Measurements from ENCODE around the gene RPL28. TPM values are rescaled to one million over a fixed set of nuclear protein-coding genes. Genes with fewer than 3 reads are reported as not detected.

The RPL28 gene
- 1,450 and 1,547 TPM in 2 replicates for total RNA-seq
- long read RNA-seq, full-length matches to known transcripts = 409 of 426 reads
- long read RNA-seq, partial matches to known transcripts = 0 of 426 reads
- long read RNA-seq, other reads (novel, unspliced or antisense) = 17 of 426 reads

DNA sequence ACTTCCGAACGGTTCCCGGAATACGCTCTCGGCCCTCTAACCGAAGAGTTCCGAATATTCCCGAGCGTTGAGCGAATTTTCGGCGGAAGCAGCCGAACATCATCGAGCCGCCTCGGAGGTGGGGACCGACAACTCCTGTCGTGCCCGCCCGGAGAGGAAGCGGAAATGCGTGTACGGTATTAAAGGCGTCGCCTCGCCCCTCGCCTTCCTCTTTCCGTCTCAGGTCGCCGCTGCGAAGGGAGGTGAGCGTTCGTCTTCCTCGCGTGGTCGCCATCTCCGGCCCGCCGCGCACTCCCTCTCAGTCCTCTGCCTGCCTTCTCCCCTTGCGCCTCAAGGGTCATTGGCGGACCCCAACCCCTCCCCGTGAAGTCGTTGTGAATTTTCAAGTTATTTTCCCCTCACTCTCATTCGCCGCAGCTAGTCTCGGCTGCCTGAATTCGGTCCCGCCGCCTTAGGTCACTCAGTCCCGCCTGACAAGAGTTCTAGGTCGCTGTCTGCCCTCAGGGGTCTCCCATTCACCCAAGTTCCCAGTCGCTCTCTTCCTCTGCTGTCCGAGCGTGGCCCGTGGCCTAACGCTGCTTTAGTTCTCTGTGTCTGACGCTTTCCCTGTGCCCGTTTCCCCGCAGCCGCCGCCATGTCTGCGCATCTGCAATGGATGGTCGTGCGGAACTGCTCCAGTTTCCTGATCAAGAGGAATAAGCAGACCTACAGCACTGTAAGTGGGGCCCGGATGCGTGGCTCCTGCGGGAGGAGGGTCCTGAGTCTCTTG, at the start of gene RPL28:
Gene RPL28, plus strand, starts transcription at position 209 of the 769 bp plus-strand sequence. Its CDS starts 426 bp downstream, at position 635.
- peak within 1 kb of the TSS; percentile 99 for H3K4me3 Mint-ChIP-seq (ENCODE audit: low read depth)
- H3K4me1 Mint-ChIP-seq (ENCODE audit: low read depth) = peaks cover 26% of the 10 kb centered on the region
- peaks cover 8% of the 10 kb centered on the region for H3K27me3 Mint-ChIP-seq
- TF ChIP-seq, protein P1, sequence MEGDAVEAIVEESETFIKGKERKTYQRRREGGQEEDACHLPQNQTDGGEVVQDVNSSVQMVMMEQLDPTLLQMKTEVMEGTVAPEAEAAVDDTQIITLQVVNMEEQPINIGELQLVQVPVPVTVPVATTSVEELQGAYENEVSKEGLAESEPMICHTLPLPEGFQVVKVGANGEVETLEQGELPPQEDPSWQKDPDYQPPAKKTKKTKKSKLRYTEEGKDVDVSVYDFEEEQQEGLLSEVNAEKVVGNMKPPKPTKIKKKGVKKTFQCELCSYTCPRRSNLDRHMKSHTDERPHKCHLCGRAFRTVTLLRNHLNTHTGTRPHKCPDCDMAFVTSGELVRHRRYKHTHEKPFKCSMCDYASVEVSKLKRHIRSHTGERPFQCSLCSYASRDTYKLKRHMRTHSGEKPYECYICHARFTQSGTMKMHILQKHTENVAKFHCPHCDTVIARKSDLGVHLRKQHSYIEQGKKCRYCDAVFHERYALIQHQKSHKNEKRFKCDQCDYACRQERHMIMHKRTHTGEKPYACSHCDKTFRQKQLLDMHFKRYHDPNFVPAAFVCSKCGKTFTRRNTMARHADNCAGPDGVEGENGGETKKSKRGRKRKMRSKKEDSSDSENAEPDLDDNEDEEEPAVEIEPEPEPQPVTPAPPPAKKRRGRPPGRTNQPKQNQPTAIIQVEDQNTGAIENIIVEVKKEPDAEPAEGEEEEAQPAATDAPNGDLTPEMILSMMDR (IDR thresholded peaks at IDR 0.05; ENCODE audit: unreplicated experiment) = no peak
- peaks cover 8% of the 10 kb centered on the region for H3K36me3 Mint-ChIP-seq (ENCODE audit: insufficient read depth)
- H3K9me3 Mint-ChIP-seq (ENCODE audit: low read depth) = no peaks in the 10 kb centered on the region
- DNase-seq (ENCODE audit: low spot score, unreplicated experiment) = peak; percentile 98
- peak within 1 kb of the TSS; percentile 97 for H3K27ac Mint-ChIP-seq

DNA sequence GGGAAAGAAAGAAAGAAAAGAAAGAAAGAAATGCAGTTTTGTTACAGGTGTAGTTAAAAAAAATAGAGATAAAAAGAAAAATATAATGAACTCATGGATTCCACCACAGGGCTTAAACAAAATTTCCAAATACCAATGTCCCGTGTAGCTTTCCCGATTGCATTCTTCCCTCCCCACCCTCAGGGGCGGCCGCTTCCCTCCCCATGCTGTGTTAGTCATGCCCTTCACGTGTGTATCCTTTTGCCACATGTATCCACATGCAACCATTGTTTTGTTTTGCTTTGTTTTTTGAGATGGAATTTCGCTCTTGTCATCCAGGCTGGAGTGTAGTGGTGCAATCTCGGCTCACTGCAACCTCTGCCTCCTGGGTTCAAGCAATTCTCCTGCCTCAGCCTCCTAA, 49.6 kb upstream of the RPL28 start:
- Mint-ChIP-seq H3K4me3 (ENCODE audit: low read depth) (no peak overlapping the region), H3K36me3 (ENCODE audit: insufficient read depth) (no peaks in the 10 kb centered on the region), H3K27ac (no peak overlapping the region), H3K27me3 (peaks cover 7% of the 10 kb centered on the region), H3K9me3 (ENCODE audit: low read depth) (no peaks in the 10 kb centered on the region), H3K4me1 (ENCODE audit: low read depth) (peaks cover 6% of the 10 kb centered on the region)
- TF ChIP-seq, protein P1 (IDR thresholded peaks at IDR 0.05; ENCODE audit: unreplicated experiment) = no peak
- DNase-seq (ENCODE audit: low spot score, unreplicated experiment) = no peak

DNA sequence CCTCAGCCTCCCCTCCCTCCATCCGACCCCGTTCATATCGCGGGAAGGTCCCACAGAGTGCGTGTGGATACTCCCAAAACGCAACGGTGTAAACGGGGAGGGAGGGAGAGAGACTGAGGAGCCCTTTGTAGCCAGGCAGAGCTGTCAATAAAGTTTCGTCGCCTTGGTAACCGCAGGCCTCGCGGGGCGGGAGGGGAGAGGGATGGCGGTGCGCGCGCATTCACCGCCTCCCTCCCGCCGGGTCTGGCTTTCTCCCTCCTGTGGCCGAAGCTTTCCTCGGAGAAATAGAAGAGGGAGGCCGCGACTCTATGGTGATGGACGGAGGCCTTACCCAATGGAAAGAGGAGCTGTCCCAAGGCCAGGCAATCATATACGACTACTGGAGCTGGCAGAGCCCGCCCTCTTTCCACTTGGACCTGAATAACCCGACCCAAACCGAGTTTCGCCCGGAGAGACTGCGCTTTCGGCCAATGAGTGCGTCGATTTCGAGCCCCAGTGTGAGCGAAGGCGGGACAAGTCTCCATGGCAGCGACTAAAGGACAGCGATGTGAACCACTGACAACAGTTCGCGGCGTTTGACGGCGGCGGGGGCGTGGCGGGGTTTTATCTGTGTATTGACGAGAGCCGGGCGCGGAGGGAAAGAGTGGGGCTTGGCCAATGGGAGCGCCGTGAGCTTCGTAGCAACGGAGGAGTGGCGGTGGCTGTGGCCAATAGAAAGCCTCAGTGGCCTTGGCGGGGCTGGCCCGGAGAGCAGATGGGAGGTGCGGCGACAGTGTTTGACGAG, 46.4 kb upstream of the RPL28 start, which contains the start of gene KMT5C:
Gene KMT5C, plus strand, starts transcription at position 772 of the 784 bp plus-strand sequence. CDS start 2,061 bp downstream, outside the sequence.
- TF ChIP-seq, protein P1 (IDR thresholded peaks at IDR 0.05; ENCODE audit: unreplicated experiment) = no peak
- Mint-ChIP-seq H3K27me3 (peaks cover 3% of the 10 kb centered on the region), H3K36me3 (ENCODE audit: insufficient read depth) (peaks cover 2% of the 10 kb centered on the region), H3K27ac (peak within 1 kb of the TSS; percentile 100), H3K4me1 (ENCODE audit: low read depth) (peaks cover 12% of the 10 kb centered on the region), H3K4me3 (ENCODE audit: low read depth) (peak within 1 kb of the TSS; percentile 96), H3K9me3 (ENCODE audit: low read depth) (no peaks in the 10 kb centered on the region)
- DNase-seq (ENCODE audit: low spot score, unreplicated experiment) = peak; percentile 100

DNA sequence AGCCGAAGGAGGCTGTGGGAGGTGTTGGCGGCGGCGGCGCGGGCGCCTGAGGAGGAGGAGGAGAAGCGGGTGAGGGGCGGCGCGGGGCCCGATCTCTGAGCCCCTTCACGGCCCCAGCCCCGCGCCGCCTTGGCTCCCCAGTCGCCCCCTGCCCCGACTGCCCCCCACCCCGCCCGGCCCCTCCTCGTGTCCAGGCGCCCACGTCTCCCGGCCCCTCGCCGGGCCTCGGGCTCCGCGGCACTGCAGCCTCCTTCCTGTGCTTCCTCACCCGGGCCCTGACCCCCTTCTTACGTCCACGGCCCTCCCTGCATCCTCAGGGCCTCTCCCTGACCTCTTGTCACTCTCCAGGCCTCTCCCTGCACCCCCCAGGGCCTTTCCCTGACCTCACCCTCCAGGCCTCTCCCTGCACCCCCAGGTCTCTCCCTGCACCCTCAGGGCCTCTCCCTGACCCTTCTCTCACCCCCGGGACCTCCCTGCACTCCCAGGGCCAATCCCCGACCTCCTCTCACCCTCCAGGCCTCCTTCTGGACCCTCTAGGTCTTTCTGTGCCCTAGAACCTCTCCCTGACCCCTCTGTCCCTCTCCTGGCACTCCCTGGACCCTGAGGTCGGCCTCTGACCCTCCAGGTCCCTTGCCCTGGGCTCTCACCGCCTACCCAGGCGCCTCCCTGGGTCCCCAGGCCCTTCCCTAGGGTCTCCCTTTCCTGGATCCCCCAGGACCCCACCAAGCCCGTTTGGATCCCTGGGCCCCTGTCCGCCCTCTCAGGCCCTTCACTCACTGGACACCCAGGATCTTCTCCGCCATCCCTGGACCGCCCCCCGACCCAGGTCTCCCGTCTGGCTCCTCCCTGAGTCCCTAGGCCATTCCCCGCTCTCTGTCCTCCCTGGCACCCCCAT, 45.6 kb upstream of the RPL28 start:
- peaks cover 3% of the 10 kb centered on the region for H3K27me3 Mint-ChIP-seq
- TF ChIP-seq, protein P1 (IDR thresholded peaks at IDR 0.05; ENCODE audit: unreplicated experiment) = no peak
- peaks cover 12% of the 10 kb centered on the region for H3K4me1 Mint-ChIP-seq (ENCODE audit: low read depth)
- DNase-seq (ENCODE audit: low spot score, unreplicated experiment) = peak; percentile 29
- H3K4me3 Mint-ChIP-seq (ENCODE audit: low read depth) = peak overlapping the region; percentile 96
- peaks cover 4% of the 10 kb centered on the region for H3K36me3 Mint-ChIP-seq (ENCODE audit: insufficient read depth)
- H3K27ac Mint-ChIP-seq = peak overlapping the region; percentile 100
- H3K9me3 Mint-ChIP-seq (ENCODE audit: low read depth) = no peaks in the 10 kb centered on the region
